Fibroblast of skin of right biceps (primary cell): ENCODE measurements around the gene GLTP.
"Not testable (repeated sequence)": the region's sequence is repeated elsewhere in the genome, so short reads cannot be mapped to it uniquely, and the experiment has no call there.

Experiments
- DNase-seq: peaks from one replicate; pipeline ENCODE4 v3.0.0-alpha.2; 2013

The GLTP gene, protein sequence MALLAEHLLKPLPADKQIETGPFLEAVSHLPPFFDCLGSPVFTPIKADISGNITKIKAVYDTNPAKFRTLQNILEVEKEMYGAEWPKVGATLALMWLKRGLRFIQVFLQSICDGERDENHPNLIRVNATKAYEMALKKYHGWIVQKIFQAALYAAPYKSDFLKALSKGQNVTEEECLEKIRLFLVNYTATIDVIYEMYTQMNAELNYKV

DNA sequence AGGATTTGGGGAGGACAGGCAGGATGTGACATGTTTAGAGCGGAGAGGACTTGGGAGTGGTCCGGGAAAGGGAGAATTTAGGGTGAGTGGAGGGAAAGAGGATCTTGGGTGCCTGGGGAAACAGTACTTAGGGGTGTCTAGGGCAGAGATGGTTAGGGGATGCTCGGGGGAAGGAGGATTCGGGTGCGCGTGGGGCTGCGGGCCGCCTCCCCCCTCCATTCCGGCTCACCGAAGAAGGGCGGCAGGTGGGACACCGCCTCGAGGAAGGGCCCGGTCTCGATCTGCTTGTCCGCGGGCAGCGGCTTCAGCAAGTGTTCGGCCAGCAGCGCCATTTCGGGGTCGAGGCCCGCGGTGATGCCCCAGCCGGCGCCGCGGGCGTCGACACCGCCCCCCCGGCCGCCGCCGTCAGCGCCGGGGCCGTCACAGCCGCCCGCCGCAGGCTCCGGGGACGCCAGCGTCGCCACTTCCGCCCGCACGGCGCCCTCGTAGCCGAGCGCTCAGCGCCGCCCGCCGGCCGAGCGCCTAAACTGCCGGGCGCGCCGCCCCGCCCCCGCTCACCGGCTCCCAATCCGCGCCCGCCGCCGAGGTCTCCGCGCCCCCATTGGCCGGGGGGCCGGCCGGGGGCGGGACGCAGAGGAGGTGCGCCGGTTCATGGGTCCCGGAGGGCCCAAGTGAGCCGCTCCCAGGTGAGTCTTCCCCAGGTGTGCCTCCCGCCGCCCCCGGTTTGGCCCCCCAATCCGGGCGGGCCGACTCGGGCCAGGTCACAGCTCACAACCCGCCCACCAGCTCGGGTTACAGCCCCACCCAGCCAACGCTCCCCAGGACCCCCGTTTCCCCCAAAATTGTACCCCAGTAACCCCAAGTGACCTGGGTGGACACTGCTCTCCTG, at the start of gene GLTP:
GLTP (minus strand) TSS at position 499 of the 889 bp plus-strand sequence; CDS start at position 332, 167 bp downstream.
- DNase-seq, result peak; percentile 86

DNA sequence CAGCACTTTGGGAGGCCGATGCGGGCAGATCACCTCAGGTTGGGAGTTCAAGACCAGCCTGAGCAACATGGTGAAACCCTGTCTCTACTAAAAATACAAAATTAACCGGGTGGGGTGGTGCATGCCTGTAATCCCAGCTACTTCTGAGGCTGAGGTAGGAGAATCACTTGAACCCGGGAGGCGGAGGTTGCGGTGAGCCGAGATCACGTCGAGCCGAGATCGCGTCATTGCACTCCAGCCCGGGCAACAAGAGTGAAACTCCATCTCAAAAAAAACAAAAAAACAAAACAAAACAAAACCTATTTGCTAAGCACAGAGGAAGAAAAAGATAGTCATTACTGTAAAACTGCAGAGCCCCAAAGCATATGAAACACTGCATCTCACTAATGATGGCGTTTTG, 49.0 kb upstream of the GLTP start:
- DNase-seq, result not testable (repeated sequence)

DNA sequence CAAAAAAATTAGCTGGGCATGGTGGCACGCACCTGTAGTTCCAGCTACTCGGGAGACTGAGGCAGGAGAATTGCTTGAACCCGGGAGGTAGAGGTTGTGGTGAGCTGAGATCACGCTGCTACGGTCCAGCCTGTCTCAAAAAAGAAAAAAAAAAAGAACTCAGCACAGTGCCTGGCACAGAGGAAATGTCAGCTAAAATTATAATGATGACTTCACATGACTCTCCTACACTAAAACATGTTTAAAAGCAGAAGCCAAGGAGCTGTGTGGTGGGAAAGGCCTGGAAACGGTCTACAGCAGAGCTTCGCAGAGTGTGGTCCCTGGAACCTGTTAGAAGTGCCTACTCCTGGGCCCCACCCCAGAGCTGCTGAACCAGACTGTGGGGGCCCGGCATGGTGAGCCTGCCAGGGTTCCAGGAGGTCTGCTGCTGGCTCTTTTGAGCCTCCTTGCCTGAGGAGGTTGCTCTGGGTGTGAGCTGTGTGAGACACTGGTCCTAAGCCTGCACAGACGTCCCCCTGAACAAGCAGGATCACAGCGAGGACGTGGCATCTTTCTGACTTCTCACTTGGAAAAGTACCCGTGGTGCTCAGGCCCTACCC, 47.8 kb upstream of the GLTP start:
- no peak for DNase-seq

DNA sequence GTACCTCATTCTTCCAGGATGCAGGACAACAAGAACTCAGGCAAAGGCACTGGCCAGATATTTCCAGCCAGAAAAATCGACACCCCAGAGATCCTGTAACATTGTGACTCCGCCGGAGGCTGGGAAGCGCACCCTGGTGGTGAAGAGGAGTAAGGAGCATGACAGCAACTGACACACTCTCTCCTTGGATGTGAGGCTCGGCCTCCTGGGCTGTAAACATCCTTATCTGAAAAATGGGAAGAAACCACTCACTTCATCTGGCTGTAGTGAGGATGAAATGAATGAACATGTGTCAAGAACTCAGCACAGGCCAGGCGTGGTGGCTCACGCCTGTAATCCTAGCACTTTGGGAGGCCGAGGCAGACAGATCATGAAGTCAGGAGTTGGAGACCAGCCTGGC, 47.3 kb upstream of the GLTP start:
- peak; percentile 51 for DNase-seq

DNA sequence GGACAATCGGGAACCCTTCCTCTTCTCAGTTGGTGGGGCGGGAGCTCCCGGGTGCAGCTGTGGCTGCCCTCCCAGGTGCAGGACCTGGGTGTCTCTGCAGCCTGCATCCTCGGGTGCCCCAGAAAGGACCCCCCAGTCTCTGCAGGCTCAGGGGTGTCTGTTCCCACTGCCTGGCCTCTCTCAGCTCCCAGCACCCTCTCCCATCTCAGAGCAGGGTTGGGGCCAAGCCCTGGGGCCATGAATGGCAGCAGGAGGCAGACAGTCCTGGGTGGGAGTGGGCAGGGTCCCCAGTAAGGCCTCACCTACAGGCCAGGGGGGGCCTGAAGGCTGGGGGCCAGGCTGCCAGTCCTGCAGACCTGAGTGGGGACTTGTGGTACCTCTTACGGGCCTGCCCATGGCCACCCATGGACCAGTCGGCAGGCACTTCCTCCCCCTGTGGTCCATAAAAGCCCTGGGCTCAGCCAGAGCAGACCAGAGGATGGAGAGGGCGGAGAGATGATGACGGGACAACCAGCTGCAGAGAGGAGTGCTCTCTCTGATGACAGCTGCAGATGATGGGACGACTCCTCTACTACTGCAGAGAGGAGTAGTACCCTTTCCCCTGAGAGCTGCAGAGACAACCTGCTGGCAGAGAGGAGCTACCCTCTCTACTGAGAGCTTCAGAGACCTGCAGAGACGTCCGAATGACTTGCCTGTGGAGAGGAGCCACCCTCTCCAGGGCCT, 46.3 kb upstream of the GLTP start:
- no peak for DNase-seq

DNA sequence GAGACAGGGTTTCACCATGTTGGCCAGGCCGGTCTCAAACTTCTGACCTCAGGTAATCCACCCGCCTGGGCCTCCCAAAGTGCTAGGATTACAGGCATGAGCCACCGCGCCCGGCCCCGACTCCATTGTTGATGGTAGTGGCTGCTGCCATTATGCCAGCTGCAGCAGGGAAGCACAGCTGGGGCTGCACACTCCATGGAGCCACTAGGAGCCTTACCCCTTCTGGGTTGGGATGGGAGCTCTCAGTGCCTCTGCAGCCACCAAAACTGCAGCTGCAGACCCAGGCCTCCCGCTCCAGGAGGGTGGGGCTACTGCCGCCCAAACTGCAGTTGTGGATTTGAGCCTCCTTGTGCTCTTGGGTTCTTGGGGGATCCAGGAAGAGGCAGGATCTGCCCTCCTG, 45.7 kb upstream of the GLTP start:
- no peak for DNase-seq

DNA sequence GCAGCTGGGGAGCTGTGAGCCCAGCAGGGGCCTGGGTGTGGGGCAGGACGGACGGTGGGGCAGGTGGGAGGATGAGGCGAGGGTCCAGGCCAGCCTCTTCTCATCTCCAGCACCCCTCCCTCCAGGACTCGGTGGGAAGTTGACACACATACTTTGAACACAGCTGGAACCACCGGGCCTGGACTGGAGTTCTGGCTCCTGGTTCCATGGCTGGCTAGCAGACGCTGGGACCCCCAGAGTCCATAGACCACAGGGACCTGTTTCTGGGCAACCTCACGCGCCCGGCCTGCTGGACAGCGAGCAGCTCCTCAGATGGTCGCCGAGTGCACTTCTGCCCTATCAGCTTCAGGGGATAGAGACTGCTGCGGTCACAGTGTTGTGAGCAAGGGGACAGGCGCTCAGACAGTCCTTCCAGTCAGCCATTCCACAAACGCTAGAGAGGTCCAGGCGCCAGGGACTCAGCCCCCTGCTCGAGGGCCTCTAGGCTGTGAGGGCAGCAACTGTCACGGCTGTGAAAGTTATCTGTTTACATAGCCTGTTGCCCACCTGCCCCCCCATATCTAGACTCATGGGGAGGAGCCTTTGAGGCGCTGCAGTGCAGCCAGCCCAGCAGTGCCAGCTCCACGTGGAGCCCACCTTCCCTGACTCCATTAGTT, 45.0 kb upstream of the GLTP start:
- DNase-seq, result no peak

DNA sequence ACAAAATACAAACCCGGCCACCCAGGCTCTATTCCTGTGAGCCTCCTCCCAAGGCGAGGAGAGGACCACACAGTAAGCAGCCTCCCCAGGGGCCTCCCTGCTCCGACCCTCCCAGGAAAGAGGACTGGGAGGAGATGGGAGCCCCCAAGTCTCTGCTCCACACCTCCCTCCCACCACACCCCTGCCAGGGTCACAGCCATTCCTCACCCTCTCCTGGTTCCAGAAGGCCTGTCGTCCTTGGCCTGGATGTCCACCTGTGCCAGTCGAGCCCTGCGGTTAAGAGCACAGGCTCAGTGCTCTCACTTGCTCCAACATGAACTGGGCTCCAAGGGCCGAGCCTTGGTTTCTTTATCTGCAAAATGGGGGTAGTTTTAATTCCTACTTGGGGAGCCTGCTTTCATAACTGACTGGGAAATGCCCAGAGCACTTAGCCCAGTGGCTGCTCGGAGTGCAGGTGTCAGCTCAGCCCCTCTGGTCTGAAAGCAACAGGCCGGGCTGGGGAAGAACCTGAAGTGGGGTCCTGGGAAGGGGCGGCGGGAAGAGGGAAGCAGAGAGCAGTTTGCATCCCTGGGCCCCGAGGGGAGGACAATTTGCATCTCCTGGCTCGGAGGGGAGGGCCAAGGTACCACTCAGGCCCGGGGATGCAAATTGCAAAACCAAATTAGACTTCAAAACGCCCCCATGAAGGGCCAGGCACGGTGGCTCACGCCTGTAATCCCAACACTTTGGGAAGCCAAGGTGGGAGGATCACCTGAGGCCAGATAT, 43.3 kb upstream of the GLTP start:
- no peak for DNase-seq

DNA sequence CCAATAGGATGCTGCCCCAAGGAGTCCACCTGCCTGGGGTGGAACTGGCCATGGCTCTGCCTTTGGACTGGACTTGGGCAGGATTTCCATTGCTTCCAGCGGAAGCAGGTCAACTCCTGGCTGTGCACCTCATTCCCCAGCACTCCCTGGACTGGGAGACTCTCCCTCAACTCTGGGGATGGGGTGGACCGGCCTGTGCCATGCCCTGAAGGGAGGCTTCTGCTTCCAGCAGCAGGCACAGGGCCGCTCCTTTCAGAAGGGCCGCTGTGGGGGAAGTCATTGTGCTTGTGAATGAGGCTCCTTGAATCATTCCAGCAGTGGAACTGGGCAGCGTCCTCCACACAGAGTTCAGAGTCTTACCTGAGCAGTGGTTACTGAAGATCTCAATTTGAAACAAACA, 42.7 kb upstream of the GLTP start:
- no peak for DNase-seq

DNA sequence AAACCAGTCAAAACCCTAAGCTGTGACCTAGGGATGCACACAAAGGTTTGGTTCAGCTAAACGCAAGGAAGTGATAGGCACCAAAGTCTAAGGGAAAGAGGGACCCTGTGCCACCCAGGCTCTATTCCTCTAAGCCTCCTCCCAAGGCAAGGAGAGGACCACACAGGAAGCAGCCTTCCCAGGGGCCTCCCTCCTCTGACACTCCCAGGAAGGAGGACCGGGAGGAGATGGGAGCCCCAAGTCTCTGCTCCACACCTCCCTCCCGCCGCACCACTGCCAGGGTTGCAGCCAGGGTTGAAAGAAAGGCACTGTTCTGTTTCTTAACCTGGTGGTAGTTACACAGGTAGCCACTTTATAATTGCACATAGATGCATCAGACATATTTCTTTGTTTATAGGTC, 41.6 kb upstream of the GLTP start:
- no peak for DNase-seq

DNA sequence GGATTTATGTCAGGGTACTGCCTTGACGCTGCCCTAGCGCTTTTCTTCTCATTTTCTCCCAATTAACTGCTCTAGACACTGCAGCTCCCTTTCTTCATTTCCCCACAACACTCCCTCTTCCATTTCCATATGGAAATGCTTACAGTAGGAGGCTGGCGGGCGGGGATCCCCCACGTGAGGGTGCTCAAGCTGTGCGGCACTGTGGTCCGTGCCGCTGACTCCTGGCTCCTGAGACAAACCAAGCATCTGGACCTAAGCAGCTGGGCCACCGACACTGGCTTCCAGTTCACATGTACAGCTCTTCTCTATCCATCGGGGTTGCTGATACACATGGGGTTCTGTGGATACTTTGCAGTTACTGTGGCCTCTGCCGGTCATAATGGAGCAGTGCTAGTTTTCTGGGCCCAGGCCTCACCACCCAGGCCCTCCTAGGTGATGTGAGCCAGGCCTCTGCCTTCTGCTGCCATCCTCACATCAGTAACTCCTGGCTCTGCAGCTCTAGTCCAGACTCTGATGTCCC, 40.0 kb upstream of the GLTP start:
- peak; percentile 29 for DNase-seq

DNA sequence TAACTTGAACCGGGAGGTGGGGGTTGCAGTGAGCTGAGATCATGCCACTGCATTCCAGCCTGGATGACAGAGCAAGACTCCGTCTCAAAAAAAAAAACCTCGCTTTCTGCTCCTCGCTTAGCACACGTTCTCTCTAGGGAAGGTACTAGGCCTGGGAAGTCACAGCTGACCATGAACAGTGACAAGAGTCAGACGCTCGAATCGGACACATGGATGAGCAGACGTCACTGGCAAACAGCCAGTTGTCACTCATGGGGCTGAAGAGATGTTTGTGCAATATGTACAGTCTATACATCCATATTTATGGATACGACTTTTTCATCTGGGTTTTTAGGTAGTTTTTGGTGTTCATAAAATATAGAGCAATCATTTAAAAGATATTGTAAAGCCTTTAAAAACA, 39.1 kb upstream of the GLTP start:
- DNase-seq, result peak; percentile 47

DNA sequence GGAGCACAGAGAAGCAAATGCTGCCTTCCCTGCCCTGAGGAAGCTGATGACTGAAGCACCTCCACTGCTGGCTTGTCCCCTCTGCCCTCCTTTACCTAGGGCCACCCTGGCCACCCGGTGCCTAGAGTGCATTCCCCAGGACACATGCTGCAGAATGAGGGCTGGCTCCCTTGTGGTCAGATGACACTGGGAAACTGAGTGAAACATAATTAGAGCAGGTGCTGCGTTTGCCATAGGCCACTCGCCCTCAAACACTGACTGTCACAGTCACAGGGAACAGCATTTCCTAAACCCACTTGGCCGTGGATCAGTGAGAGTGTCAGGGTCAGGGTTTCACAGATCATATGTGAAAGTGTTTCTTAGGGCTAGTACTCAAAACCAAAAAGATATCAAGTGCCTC, 35.7 kb upstream of the GLTP start:
- DNase-seq, result no peak

DNA sequence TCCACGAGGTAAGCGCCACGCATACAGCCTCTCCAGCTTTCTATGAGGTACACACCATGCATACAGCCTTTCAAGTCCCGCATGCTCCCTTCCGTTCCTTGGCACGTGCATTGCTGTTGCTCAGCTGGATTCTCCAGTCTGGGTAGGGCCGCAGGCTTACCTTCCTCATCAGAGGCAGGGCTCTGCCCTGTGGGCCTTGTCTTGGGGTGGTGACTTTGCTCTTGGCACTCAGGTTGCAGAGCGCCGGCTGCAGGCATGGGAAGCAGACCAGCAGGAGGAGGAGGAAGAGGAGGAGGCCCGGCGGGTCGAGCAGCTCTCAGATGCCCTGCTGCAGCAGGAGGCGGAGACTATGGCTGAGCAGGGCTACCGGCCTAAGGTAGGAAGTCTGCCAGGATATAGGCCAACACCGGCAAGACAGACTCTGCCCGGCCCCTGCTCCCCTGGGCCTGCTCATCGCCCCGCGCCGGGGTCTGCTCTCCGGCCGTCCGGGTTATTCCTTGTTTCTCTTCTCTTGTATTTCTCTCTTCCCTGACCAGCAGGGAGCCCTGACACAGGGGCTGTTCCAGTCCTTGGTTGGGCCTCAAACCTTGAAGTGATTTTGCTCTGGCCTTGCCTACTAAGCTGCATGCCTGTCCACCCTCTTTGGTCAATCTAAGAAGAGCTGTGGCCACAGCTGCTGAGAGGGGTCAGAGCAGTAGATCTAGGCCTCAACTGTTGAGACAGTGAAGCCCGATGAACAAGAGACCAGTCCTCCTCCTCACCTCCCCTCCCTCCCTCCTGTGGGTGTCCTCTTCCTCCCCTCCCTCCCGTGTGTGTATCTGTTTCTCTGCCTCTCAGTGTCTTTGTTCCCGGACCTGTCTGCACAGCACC, 35.1 kb upstream of the GLTP start:
- no peak for DNase-seq

DNA sequence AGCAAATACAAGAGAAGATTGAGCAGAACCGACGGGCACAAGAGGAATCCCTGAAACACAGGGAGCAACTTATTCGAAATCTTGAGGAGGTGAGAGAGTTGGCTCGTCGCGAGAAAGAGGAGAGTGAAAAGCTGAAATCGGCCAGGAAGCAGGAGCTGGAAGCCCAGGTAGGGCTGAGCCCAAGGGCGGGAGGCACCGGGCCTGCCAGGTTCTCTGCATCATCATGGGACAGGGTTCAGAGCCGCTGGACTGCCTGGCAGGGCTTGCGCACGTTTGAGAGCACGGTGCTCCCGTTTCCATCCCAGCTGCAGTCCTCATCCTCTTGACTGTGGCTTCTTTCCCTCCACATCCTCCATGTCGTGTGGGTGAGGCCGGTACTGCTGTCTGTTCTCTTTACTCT, 34.1 kb upstream of the GLTP start:
- DNase-seq, result no peak

DNA sequence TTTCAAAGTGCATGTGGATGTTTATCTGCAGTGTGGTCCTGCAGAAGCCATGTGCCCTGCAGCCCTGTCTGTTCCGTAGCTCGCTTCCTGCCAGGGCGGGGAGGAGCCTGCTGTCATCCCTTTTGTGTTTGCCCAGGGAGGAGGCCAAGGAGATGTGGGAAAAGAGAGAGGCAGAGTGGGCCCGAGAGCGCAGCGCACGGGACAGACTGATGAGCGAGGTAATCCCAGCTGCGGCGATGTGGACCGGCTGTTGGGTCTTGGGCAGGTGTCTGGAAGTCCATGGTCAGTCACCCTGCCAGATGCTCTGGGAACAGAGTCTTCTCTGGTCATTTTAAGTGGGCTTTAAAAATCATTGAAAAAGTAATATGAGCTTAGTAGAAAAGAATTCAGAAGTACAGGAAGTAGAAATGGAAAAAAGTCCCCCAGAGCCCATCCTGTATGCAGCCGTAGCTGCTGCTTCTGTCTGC, 32.5 kb upstream of the GLTP start:
- no peak for DNase-seq

DNA sequence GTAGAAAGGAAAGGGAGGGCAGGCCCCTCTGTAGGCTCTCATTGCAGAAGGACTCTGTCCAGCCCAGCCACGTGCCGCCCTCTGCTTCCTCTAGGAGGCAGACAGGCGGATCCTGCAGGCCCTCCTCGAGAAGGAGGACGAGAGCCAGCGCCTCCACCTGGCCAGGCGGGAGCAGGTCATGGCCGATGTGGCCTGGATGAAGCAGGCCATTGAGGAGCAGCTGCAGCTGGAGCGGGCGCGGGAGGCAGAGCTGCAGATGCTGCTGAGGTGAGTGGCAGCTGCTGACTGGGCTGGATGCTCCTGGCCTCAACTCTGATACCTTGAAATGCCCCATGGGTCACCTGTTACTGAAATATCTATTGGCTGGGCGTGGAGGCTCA, 30.6 kb upstream of the GLTP start:
- DNase-seq, result peak; percentile 26

DNA sequence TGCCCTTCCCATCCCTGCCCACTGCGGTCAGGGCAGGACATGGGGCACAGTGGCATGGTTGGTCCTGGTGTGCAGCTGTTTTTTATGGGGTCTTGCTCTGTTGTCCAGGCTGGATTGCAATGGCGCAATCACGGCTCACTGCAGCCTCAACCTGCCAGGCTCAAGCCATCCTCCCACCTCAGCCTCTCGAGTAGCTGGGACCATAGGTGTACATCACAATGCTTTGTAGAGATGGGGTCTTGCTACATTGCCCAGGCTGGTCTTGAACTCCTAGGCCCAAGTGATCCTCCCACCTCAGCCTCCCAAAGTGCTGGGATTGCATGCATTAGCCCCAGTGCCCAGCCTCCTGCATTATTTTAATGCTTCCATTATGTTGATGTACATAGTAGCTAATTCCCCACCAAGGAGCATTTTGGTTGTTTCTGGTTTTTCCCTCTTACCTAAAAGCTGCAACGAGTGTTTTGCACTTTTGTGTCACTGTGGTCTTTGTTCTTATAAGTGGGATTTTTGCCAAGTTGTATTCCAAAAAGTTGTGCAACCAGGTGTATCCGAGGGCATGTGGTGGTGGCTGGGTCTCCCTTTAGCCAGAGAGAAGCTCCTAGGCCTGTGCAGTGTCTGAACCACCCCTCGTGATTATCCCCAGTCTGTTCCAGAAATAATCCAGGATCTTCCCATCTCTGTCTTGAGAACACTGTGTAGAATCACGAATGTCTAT, 30.1 kb upstream of the GLTP start:
- no peak for DNase-seq

DNA sequence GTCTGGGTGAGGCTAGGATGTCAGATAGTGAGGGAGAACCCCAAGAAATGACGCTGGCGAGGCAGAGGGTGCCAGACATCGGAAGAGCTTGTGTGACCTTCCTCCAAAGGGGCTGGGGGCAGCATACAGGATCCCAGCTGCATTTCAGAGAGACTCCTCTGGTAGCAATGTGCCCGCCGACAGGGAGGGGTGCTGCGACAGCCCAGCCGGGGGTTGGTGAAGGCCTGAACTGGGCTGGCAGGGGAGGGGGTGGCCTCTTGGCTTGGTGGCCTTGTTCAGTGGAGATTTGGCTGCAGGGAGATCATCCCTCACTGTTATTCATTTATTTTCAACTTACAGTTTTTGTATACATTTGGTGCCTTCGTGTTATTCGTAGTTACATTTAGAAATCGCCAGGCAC, 25.0 kb upstream of the GLTP start:
- no peak for DNase-seq

DNA sequence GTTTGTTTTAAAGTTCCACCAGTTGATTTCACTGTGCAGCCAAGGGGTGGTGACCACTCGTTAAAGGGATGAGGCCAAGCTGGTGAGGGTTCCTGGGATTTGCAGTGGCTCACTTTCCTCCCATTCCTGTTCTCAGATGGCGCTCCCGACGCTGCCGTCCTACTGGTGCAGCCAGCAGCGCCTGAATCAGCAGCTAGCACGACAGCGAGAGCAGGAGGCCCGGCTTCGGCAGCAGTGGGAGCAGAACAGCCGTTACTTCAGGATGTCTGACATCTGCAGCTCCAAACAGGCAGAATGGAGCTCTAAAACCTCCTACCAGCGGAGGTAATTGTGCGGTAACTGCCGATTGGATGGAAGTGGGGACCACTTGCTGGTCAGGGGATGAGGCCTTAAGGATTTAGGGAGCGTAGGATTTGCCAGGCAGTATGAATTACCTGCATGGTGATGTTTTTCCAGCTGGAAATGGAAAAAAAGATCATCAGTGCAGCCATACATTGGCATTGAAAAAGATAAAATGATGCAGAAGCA, 22.6 kb upstream of the GLTP start:
- DNase-seq, result no peak
